Gastroesophageal sphincter (tissue), 4 donors: ENCODE measurements around the gene AP4E1. TPM values are rescaled to one million over a fixed set of nuclear protein-coding genes. Genes with fewer than 3 reads are reported as not detected.

ENCODE experiments used
- ATAC-seq: fragments of 150-250 bp; one replicate; pipeline ENCODE4 v1.9.1; 2016; ENCODE audit warnings: mild to moderate bottlenecking, moderate library complexity
- H3K27ac ChIP-seq, 4 donors: fragments of 200-600 bp; sonication (generic) in 3 of 4; 1 replicate in 3 of 4; 2 replicates in 1 of 4; pipeline ENCODE4 v1.5.1; 2016 to 2019
- H3K27me3 ChIP-seq: fragments of 200-600 bp; sonication (generic); one replicate; pipeline ENCODE4 v1.5.1; 2019
- H3K36me3 ChIP-seq, 2 donors: fragments of 200-600 bp; sonication (generic); one replicate each; pipeline ENCODE4 v1.5.1; 2019; ENCODE audit warnings: control low read depth in 1 of 2
- H3K4me1 ChIP-seq, 3 donors: fragments of 200-600 bp; sonication (generic); 1 replicate in 2 of 3; 2 replicates in 1 of 3; pipeline ENCODE4 v1.5.1; 2016 to 2019; ENCODE audit warnings: control low read depth in 2 of 3
- H3K4me3 ChIP-seq, 2 donors: fragments of 200-600 bp; sonication (generic); one replicate each; pipeline ENCODE4 v1.5.1; 2019; ENCODE audit warnings: mild to moderate bottlenecking in 1 of 2, moderate library complexity in 1 of 2
- H3K9me3 ChIP-seq, 3 donors: fragments of 200-600 bp; sonication (generic); one replicate each; pipeline ENCODE4 v1.5.1; 2017 to 2019; ENCODE audit warnings: control low read depth in 2 of 3
- EP300 ChIP-seq: sonication (generic); formaldehyde crosslinking; IDR thresholded peaks from one replicate; pipeline ENCODE4 v1.6.1; 2017; ENCODE audit warnings: antibody characterized with exemption, mild to moderate bottlenecking
- POLR2A ChIP-seq, 2 donors: fragments of 450-650 bp; IDR thresholded peaks; one replicate each; pipeline ENCODE4 v1.6.1; 2017; ENCODE audit warnings: antibody characterized with exemption in 2 of 2, mild to moderate bottlenecking in 2 of 2, moderate library complexity in 1 of 2
- POLR2AphosphoS5 ChIP-seq: sonication (generic); formaldehyde crosslinking; IDR thresholded peaks from one replicate; pipeline ENCODE4 v1.6.1; 2017; ENCODE audit warnings: antibody characterized with exemption
- WGBS, 2 donors: methylation state at CpG; one replicate each; pipeline ENCODE4 v1.1.5; 2018; ENCODE audit warnings: low coverage in 1 of 2; 5-methylcytosine and 5-hydroxymethylcytosine counted together
- total RNA-seq, 4 donors: library from RNA; depleted of rRNA; stranded (reverse); fragments of >200 nt; gene quantifications; one replicate each; pipeline ENCODE4 v1.1.0, GENCODE V29; 2016
- TF ChIP-seq, protein P1 (sequence below), 4 experiments: fragments of 200-600 bp in 2 of 4; fragments of 450-650 bp in 2 of 4; sonication (generic) in 1 of 4; IDR thresholded peaks; one replicate each; pipeline ENCODE4 v1.5.1; 2017 to 2019; ENCODE audit warnings: antibody characterized with exemption in 4 of 4, mild to moderate bottlenecking in 2 of 4, moderate library complexity in 2 of 4

AP4E1 gene
- total RNA-seq, 4 donors from 2014 or later: 10.6 to 18.5 (median 14.0) TPM

DNA sequence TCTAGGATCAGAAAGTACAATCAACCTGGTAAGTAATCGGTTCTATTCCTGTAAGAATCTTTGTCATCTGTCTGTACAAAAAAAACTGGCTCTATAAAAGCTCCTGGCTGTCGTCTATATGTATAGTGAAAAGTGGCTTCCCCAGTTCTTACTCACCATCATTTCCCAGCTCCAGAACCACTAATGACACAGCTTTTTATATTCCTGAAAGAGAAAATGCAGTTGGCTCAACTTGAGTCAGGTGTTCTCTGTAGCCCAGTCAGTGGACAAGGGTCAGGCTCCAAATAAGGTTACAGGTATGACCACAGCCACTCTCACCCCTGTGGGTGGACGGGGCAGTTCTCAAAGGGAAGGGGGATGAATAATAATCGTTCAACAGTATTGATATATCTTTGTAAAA lies 85.1 kb downstream of the AP4E1 start:
- H3K9me3 ChIP-seq: no peaks in the 10 kb centered on the region
- H3K4me3 ChIP-seq: no peak overlapping the region
- no peaks in the 10 kb centered on the region for H3K4me1 ChIP-seq
- no peak overlapping the region for H3K27ac ChIP-seq
- no peaks in the 10 kb centered on the region for H3K27me3 ChIP-seq
- 83 to 93% methylated on average over 3 to 4 of the region's 4 CpGs for WGBS, 2 donors
- no peak for TF ChIP-seq POLR2AphosphoS5
- TF ChIP-seq POLR2A (IDR thresholded peaks at IDR 0.05): no peak
- TF ChIP-seq, protein P1, sequence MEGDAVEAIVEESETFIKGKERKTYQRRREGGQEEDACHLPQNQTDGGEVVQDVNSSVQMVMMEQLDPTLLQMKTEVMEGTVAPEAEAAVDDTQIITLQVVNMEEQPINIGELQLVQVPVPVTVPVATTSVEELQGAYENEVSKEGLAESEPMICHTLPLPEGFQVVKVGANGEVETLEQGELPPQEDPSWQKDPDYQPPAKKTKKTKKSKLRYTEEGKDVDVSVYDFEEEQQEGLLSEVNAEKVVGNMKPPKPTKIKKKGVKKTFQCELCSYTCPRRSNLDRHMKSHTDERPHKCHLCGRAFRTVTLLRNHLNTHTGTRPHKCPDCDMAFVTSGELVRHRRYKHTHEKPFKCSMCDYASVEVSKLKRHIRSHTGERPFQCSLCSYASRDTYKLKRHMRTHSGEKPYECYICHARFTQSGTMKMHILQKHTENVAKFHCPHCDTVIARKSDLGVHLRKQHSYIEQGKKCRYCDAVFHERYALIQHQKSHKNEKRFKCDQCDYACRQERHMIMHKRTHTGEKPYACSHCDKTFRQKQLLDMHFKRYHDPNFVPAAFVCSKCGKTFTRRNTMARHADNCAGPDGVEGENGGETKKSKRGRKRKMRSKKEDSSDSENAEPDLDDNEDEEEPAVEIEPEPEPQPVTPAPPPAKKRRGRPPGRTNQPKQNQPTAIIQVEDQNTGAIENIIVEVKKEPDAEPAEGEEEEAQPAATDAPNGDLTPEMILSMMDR (IDR thresholded peaks at IDR 0.05): no peak
- no peak for TF ChIP-seq EP300
- peaks cover 0 to 37% of the 10 kb centered on the region in 2 donors for H3K36me3 ChIP-seq
- ATAC-seq: no peak

DNA sequence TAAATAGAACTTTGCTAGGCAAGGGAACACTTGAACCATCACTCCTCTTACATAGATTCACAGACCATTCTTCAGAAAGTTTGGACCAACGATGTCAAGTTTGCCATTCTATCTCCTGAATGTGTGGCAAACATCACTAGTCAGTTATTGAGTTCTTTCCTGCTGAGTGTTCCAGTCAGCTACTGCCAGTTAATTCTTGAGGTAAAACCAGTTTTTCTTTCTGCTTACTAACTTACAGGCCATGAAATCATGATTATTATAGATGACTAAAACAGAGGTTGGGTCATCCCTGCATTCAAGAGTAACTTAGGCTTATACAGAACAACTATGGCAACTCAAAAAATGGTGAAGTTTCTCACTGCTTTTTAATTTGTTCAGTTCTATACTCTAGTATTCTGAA lies 88.2 kb downstream of the AP4E1 start:
- TF ChIP-seq, protein P1 (IDR thresholded peaks at IDR 0.05): no peak
- TF ChIP-seq EP300 (no peak), POLR2AphosphoS5 (no peak), POLR2A (IDR thresholded peaks at IDR 0.05) (no peak)
- H3K36me3 ChIP-seq: peaks cover 0 to 59% of the 10 kb centered on the region in 2 donors
- no peaks in the 10 kb centered on the region for H3K4me1 ChIP-seq
- no peaks in the 10 kb centered on the region for H3K27me3 ChIP-seq
- WGBS, 2 donors: 75 to 100% methylated on average over 1 of the region's 1 CpG
- ATAC-seq: no peak
- no peak overlapping the region for H3K27ac ChIP-seq
- H3K4me3 ChIP-seq: no peak overlapping the region
- H3K9me3 ChIP-seq: no peaks in the 10 kb centered on the region

DNA sequence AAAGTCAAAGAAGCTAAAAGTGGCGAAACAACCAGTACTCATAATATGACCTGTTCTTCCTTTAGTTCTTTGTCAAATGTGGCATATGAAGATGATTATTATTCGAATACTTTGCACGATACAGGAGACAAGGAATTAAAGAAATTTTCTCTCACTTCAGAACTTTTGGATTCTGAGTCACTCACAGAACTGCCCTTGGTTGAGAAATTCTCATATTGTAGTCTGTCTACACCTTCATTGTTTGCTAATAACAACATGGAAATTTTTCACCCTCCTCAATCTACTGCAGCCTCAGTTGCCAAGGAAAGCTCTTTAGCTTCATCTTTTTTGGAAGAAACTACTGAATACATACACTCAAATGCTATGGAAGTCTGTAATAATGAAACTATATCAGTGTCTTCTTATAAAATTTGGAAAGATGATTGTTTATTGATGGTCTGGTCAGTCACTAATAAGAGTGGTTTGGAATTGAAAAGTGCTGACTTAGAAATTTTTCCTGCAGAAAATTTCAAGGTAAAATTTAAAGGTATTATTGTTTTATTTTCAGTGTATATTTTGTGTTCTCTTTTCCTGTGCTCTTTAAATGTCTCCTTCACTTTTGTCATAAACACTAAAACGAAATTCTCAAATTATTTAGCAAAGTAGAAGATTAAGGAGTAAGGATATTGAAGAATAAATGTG lies 89.0 kb downstream of the AP4E1 start:
- H3K27ac ChIP-seq: no peak overlapping the region
- H3K4me1 ChIP-seq: no peaks in the 10 kb centered on the region
- no peaks in the 10 kb centered on the region for H3K9me3 ChIP-seq
- WGBS, 2 donors: 96% methylated on average over 4 of the region's 4 CpGs
- peaks cover 0 to 68% of the 10 kb centered on the region in 2 donors for H3K36me3 ChIP-seq
- H3K27me3 ChIP-seq: no peaks in the 10 kb centered on the region
- no peak for ATAC-seq
- no peak overlapping the region for H3K4me3 ChIP-seq
- TF ChIP-seq POLR2AphosphoS5: no peak
- no peak for TF ChIP-seq EP300
- TF ChIP-seq, protein P1 (IDR thresholded peaks at IDR 0.05): no peak
- TF ChIP-seq POLR2A (IDR thresholded peaks at IDR 0.05): no peak

DNA sequence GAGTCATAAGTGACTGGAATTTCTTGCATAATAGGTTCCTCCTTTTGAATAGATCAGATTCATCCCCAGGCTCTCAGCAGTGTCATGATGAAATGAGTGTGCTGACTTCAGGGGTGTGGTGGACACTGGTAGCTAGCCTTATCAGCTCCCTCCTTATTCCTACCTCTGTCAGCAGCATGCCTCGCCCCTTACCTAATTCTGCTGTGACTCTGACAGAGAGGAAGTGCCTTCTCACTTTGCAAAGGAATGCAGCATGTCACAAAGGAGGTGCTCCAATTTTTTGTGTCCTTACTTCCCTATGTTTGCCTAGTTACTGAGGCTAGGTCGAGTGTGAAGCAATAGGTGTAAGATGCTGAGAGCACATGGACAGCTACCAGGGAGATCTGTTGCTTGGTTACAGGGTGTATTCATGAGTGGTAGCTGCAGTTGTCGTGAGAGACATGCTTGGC lies 95.6 kb downstream of the AP4E1 start:
- ATAC-seq: peak; percentile 82
- H3K4me3 ChIP-seq: no peak overlapping the region
- H3K9me3 ChIP-seq: no peaks in the 10 kb centered on the region
- TF ChIP-seq, protein P1 (IDR thresholded peaks at IDR 0.05): no peak
- TF ChIP-seq POLR2A (IDR thresholded peaks at IDR 0.05) (no peak), EP300 (no peak), POLR2AphosphoS5 (no peak)
- no peaks in the 10 kb centered on the region for H3K27me3 ChIP-seq
- 33 to 79% methylated on average over 1 to 3 of the region's 3 CpGs for WGBS, 2 donors
- H3K4me1 ChIP-seq: no peaks in the 10 kb centered on the region
- peaks cover 0 to 72% of the 10 kb centered on the region in 2 donors for H3K36me3 ChIP-seq
- H3K27ac ChIP-seq: no peak overlapping the region

DNA sequence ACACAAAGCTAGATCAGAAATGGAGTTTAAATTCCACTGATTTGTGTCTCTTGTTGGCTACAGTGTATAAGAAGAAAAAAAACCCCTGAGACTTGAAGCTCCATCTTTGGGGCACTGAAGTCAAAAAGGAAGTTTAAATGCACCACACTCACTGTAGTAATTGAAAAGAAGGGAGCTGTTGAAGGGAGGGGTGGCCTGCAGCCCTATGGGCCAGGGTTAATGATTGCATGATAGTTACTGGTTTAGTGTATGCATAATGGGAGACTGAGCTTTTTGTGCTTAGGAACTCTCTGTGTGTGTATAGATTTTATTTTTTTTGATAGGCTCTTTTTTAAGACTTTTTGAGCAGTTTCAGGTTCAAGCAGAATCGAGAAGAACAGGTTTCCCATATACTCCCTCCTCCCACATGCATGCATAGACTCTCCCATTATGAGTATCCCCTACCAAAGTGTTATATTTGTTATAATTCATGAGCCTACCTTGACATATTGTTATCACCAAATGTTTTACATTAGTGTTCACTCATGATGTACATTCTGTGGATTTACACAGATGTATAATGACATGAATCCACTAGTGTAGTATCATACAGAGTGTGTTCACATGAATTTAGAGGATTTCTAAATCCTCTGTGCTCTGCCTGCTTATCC lies 98.0 kb downstream of the AP4E1 start:
- Histone ChIP-seq H3K4me1 (no peaks in the 10 kb centered on the region), H3K9me3 (no peaks in the 10 kb centered on the region), H3K36me3 (peaks cover 0 to 65% of the 10 kb centered on the region in 2 donors), H3K27ac (no peak overlapping the region), H3K27me3 (no peaks in the 10 kb centered on the region), H3K4me3 (no peak overlapping the region)
- 82 to 100% methylated on average over 1 of the region's 1 CpG for WGBS, 2 donors
- TF ChIP-seq, protein P1 (IDR thresholded peaks at IDR 0.05): no peak
- no peak for ATAC-seq
